MM.1S (cell line): ENCODE results near the gene ABHD12.

ENCODE experiments used
- EZH2 ChIP-seq: fragments of 300-600 bp; sonication (generic); optimal IDR thresholded peaks from 2 replicates; pipeline ENCODE3; 2017; ENCODE audit warnings: low read depth, mild to moderate bottlenecking, antibody characterized with exemption, low read length, mixed read lengths
- TF ChIP-seq, protein P1 (sequence below): fragments of 300-600 bp; sonication (generic); IDR thresholded peaks from 2 replicates; pipeline ENCODE4 v1.5.1; 2016; ENCODE audit warnings: antibody characterized with exemption, low read length, mixed read lengths

DNA sequence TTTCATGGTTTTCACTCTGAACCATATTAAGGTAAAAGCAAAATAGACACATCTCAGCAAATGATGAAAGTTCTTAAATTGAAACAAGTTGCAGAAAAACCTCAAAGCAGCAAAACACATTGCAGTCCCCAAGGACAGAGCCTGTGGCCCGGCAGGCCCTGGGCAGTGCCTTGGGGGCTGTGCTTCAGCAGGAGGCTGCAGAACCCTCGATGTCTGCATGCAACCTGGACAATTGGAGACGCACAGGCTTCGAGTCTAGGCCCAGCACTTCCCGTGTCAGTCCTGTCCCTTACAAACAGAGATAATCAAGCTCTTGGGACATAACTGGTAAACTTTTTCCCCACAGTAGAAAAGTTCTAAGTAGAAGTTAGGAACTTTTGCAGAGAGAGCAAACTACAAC lies 133.5 kb downstream of the ABHD12 start:
- TF ChIP-seq EZH2: no peak
- TF ChIP-seq, protein P1, sequence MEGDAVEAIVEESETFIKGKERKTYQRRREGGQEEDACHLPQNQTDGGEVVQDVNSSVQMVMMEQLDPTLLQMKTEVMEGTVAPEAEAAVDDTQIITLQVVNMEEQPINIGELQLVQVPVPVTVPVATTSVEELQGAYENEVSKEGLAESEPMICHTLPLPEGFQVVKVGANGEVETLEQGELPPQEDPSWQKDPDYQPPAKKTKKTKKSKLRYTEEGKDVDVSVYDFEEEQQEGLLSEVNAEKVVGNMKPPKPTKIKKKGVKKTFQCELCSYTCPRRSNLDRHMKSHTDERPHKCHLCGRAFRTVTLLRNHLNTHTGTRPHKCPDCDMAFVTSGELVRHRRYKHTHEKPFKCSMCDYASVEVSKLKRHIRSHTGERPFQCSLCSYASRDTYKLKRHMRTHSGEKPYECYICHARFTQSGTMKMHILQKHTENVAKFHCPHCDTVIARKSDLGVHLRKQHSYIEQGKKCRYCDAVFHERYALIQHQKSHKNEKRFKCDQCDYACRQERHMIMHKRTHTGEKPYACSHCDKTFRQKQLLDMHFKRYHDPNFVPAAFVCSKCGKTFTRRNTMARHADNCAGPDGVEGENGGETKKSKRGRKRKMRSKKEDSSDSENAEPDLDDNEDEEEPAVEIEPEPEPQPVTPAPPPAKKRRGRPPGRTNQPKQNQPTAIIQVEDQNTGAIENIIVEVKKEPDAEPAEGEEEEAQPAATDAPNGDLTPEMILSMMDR: no peak
